ENCODE measurements around the gene RAF1. TPM values are rescaled to one million over a fixed set of nuclear protein-coding genes. Genes with fewer than 3 reads are reported as not detected.

The RAF1 gene
- total RNA-seq, 1 experiment from 2014 or later, result 64.3 TPM

- Histone ChIP-seq H2AFZ (ENCODE audit: low read depth, low read length, poor library complexity, severe bottlenecking) (no peak overlapping the region), H3K27ac (ENCODE audit: low read depth, low read length) (no peak overlapping the region), H3K9me3 (ENCODE audit: control insufficient read depth in 1 of 2, insufficient read depth in 1 of 2, low read depth in 1 of 2, low read length in 2 of 2) (no peaks in the 10 kb centered on the region), H3K9me2 (ENCODE audit: insufficient read depth) (no peaks in the 10 kb centered on the region), H3K4me3 (replicated peaks in 1 of 2; ENCODE audit: low read depth in 1 of 2, low read length in 2 of 2) (no peak overlapping the region), H3K36me3 (ENCODE audit: control insufficient read depth in 1 of 2, insufficient read depth in 2 of 2, low read length in 2 of 2) (no peaks in the 10 kb centered on the region), H3K27me3 (ENCODE audit: insufficient read depth, low read length) (no peaks in the 10 kb centered on the region), H4K20me1 (ENCODE audit: insufficient read depth) (peaks cover 11% of the 10 kb centered on the region; the same call in 1 of the 2 replicates), H3K4me1 (ENCODE audit: control insufficient read depth in 1 of 2, insufficient read depth in 2 of 2, low read length in 2 of 2) (peaks cover 14 to 33% of the 10 kb centered on the region in 2 experiments), H3K9ac (ENCODE audit: low read length) (no peak overlapping the region), H3K79me2 (ENCODE audit: insufficient read depth, low read length) (peaks cover 97% of the 10 kb centered on the region), H3K4me2 (ENCODE audit: low read length) (no peak overlapping the region)
- ChIA-PET CTCF (no interaction called here), POLR2A (no interaction called here), RAD21 (ENCODE audit: low non-redundant PET in 1 of 2, low total read pairs in 2 of 2, uncharacterized antibody in 2 of 2, unreplicated experiment in 2 of 2) (no interaction called here)
- DNase-seq (ENCODE audit: low read depth, low spot score), result no peak
- intact Hi-C loops (cut with micrococcal nuclease), result no loop called here
- ATAC-seq, result no peak
- TF ChIP-seq SIN3A (IDR thresholded peaks at IDR 0.05; ENCODE audit: low read depth) (no peak), MAX (IDR thresholded peaks at IDR 0.05) (no peak), ZNF274 (IDR thresholded peaks at IDR 0.05; ENCODE audit: low read depth, low read length) (no peak), ELF1 (IDR thresholded peaks at IDR 0.05; ENCODE audit: borderline replicate concordance, low read depth) (no peak), ZFX (IDR thresholded peaks at IDR 0.05) (no peak), EGR1 (IDR thresholded peaks at IDR 0.05; ENCODE audit: low read depth) (no peak), TCF7L2 (IDR thresholded peaks at IDR 0.05; ENCODE audit: borderline replicate concordance, extremely low read depth, insufficient read depth, insufficient read length) (no peak), SP1 (IDR thresholded peaks at IDR 0.05; ENCODE audit: low read depth) (no peak), CTCF (IDR thresholded peaks at IDR 0.05 in 2 of 3, conservative IDR thresholded peaks at IDR 0.05 in 1 of 3; ENCODE audit: borderline replicate concordance in 1 of 3, insufficient read depth in 1 of 3, low read depth in 2 of 3, low read length in 2 of 3) (no peak), SRF (IDR thresholded peaks at IDR 0.05; ENCODE audit: low read depth) (no peak), JUND (IDR thresholded peaks at IDR 0.05) (no peak)
- BruUV-seq (replicated peaks), result no TSS peak
Measured at GRCh38 chr3:12628813-12629212, 35.1 kb downstream of the RAF1 start.
